ENCODE results near the gene MAP4K4. TPM values are rescaled to one million over a fixed set of nuclear protein-coding genes. Genes with fewer than 3 reads are reported as not detected.
A peak's percentile ranks its signal among the peaks of the same experiment; 100 is the strongest.

MAP4K4 gene
- total RNA-seq, 1 donor from 2014 or later, result 166 TPM

- H3K9me3 Mint-ChIP-seq, result no peaks in the 10 kb centered on the region
- no peaks in the 10 kb centered on the region for H3K27me3 Mint-ChIP-seq
- H3K36me3 Mint-ChIP-seq, result peaks cover 3% of the 10 kb centered on the region
- peaks cover 68% of the 10 kb centered on the region for H3K4me1 Mint-ChIP-seq (ENCODE audit: unreplicated experiment)
- no peak for TF ChIP-seq CTCF (conservative IDR thresholded peaks at IDR 0.05)
- DNase-seq (ENCODE audit: extremely low spot score, unreplicated experiment), result no peak
- peak overlapping the region; percentile 33 for H3K4me3 Mint-ChIP-seq
- H3K27ac Mint-ChIP-seq, result peak overlapping the region; percentile 65
These were observed 108.6 kb downstream of the MAP4K4 start for GRCh38 chr2:101806123-101806522.

DNA sequence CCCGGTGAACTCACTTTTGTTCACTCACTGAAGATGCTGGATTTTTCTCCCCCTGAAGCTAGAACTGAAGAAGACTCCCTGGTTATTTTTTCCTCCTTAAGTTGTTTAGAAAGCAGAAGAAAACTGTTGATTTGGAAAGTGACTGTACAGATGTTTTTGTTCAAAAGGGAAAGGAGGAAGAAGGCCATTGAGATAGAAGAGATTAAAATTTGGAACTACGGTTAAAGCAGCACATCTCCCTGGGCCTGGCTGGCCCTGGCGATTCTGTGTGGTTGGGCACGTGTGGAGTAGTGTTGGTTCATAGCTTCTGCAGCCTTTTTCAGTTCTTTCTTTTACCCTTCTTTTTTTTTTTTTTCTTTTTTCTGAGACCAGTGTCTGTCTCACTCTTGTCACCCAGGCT is 109.2 kb downstream of the MAP4K4 start:
- Mint-ChIP-seq H3K9me3 (no peaks in the 10 kb centered on the region), H3K27ac (peak overlapping the region; percentile 51), H3K4me1 (ENCODE audit: unreplicated experiment) (peaks cover 70% of the 10 kb centered on the region), H3K27me3 (no peaks in the 10 kb centered on the region), H3K36me3 (peaks cover 8% of the 10 kb centered on the region), H3K4me3 (no peak overlapping the region)
- no peak for TF ChIP-seq CTCF (conservative IDR thresholded peaks at IDR 0.05)
- DNase-seq (ENCODE audit: extremely low spot score, unreplicated experiment), result no peak

GRCh38 chr2:101807242-101807641 is 109.7 kb downstream of the MAP4K4 start:
- Mint-ChIP-seq H3K4me1 (ENCODE audit: unreplicated experiment) (peaks cover 64% of the 10 kb centered on the region), H3K27me3 (no peaks in the 10 kb centered on the region), H3K27ac (no peak overlapping the region), H3K36me3 (peaks cover 12% of the 10 kb centered on the region), H3K9me3 (no peaks in the 10 kb centered on the region), H3K4me3 (no peak overlapping the region)
- no peak for TF ChIP-seq CTCF (conservative IDR thresholded peaks at IDR 0.05)
- DNase-seq (ENCODE audit: extremely low spot score, unreplicated experiment), result no peak

- Mint-ChIP-seq H3K4me1 (ENCODE audit: unreplicated experiment) (peaks cover 58% of the 10 kb centered on the region), H3K9me3 (no peaks in the 10 kb centered on the region), H3K27ac (no peak overlapping the region), H3K4me3 (no peak overlapping the region), H3K27me3 (no peaks in the 10 kb centered on the region), H3K36me3 (peaks cover 12% of the 10 kb centered on the region)
- no peak for DNase-seq (ENCODE audit: extremely low spot score, unreplicated experiment)
- no peak for TF ChIP-seq CTCF (conservative IDR thresholded peaks at IDR 0.05)
These were observed 110.6 kb downstream of the MAP4K4 start for GRCh38 chr2:101808006-101808562.

DNA sequence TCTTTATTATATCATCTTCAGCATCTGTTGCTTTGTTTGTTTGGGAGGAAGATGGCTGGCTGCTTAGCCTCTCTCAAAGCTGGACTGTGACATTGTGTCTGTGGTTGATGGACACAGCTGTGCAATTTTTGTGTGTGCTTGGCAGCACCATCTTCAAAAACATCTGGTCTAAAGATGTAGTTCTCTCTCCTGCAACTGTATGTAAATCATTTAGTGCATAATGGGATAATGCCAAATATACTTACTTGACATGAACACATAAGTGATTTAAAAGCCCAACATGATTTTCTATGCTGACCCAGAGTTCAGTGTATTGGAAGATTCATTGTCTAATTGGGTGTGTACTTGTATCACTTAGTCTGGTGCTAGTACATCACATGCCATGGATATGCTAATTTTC is 112.2 kb downstream of the MAP4K4 start:
- Mint-ChIP-seq H3K4me3 (no peak overlapping the region), H3K36me3 (peaks cover 16% of the 10 kb centered on the region), H3K27me3 (no peaks in the 10 kb centered on the region), H3K27ac (no peak overlapping the region), H3K4me1 (ENCODE audit: unreplicated experiment) (peaks cover 42% of the 10 kb centered on the region), H3K9me3 (no peaks in the 10 kb centered on the region)
- DNase-seq (ENCODE audit: extremely low spot score, unreplicated experiment), result no peak
- no peak for TF ChIP-seq CTCF (conservative IDR thresholded peaks at IDR 0.05)

Measured in type B pancreatic cell (in vitro differentiated cells).